PC-3 (cell line): ENCODE data around the gene ADCY5.

Experiments
- CTCF ChIP-seq: fragments of 300-600 bp; sonication (generic); conservative IDR thresholded peaks from 2 replicates; pipeline ENCODE4 v1.5.1; 2017; ENCODE audit warnings: antibody characterized with exemption, low read depth, mild to moderate bottlenecking, low read length
- EZH2 ChIP-seq: fragments of 300-600 bp; sonication (generic); IDR thresholded peaks from one replicate; pipeline ENCODE4 v1.6.1; 2017; ENCODE audit warnings: antibody characterized with exemption, mild to moderate bottlenecking, low read length; ENCODE audit not compliant: unreplicated experiment

- TF ChIP-seq CTCF, result no peak
- no peak for TF ChIP-seq EZH2
Measured at GRCh38 chr3:123313889-123314288, 135.0 kb downstream of the ADCY5 start.
